ENCODE measurements around the gene JAML. TPM values are rescaled to one million over a fixed set of nuclear protein-coding genes. Genes with fewer than 3 reads are reported as not detected.

JAML gene
- total RNA-seq, 1 donor from 2014 or later: not detected

DNA sequence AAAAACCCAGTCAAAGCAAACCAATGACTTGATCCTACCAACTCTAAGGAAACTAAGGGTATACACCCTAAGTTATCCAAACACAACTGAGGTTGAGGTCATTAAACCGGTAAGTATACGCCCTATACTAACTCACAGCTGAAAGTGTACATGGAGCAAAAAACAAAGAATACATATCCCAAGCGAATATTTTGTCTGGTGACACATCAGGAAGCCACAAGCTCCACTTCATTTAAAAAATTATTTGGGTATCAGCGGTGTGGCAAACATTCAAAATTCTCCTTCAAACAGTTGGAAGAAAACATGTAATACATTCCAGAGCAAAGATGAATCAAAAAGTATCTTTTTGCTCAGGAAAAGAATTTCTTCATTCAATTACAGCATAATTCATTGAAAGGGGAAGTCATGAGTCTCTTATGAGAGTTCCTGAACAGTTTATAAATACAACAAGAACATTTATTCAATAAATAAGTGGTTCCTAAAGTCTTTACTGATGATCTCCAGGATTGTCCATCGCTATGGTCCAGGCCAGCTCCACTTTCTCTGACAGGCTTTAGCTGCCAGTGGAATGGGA lies 4.5 kb upstream of the JAML start:
- Mint-ChIP-seq H3K27me3 (ENCODE audit: unreplicated experiment) (peaks cover 16% of the 10 kb centered on the region), H3K4me1 (ENCODE audit: unreplicated experiment) (no peaks in the 10 kb centered on the region), H3K4me3 (ENCODE audit: unreplicated experiment) (no peak overlapping the region), H3K36me3 (ENCODE audit: unreplicated experiment) (no peaks in the 10 kb centered on the region), H3K9me3 (ENCODE audit: unreplicated experiment) (no peaks in the 10 kb centered on the region), H3K27ac (ENCODE audit: unreplicated experiment) (no peak overlapping the region)
- TF ChIP-seq, protein P1, sequence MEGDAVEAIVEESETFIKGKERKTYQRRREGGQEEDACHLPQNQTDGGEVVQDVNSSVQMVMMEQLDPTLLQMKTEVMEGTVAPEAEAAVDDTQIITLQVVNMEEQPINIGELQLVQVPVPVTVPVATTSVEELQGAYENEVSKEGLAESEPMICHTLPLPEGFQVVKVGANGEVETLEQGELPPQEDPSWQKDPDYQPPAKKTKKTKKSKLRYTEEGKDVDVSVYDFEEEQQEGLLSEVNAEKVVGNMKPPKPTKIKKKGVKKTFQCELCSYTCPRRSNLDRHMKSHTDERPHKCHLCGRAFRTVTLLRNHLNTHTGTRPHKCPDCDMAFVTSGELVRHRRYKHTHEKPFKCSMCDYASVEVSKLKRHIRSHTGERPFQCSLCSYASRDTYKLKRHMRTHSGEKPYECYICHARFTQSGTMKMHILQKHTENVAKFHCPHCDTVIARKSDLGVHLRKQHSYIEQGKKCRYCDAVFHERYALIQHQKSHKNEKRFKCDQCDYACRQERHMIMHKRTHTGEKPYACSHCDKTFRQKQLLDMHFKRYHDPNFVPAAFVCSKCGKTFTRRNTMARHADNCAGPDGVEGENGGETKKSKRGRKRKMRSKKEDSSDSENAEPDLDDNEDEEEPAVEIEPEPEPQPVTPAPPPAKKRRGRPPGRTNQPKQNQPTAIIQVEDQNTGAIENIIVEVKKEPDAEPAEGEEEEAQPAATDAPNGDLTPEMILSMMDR (IDR thresholded peaks at IDR 0.05): no peak
- DNase-seq (ENCODE audit: extremely low spot score, unreplicated experiment): no peak

DNA sequence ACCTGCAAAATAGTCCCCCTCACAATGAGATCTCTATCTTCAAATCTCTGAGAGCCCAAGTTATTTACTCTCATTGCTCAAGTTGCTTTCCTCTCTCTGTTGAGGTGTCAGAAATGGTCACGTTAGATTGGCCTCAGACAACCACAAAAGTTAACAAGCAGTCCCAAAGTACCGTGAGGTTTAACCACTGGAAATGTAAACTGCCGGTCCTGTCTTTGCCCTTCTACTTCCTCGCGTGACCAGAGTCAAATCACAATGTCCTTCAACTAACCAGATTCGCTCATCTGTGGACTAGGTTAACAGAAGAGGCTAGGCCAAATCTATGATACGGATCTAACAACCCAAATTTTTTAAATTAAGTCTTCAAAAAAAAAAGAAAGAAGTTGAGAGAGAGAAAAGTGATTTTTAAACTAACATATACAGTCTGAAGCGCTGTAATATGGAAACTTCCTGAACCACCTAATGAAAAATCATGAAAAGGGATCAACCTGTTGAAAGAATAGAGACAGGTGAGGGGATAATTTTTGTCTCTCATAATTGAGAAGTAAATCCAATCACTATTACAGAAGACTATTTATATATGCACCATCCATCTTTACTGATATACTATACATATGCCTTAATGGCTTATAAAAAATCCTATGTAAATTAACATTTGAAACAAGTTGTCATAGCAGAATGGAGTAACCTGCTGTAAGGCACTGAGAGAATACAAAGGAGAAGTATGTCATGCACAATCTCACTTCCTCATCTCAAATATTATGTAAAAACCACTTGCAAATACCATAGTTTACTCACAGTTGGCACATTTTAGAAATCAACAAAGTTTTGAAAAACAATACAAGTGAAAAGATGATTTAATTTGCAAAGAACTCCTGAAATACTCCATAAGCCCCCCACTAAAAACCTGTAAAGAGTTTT lies 3.3 kb upstream of the JAML start:
- H3K4me1 Mint-ChIP-seq (ENCODE audit: unreplicated experiment): no peaks in the 10 kb centered on the region
- no peak for DNase-seq (ENCODE audit: extremely low spot score, unreplicated experiment)
- no peak overlapping the region for H3K27ac Mint-ChIP-seq (ENCODE audit: unreplicated experiment)
- H3K9me3 Mint-ChIP-seq (ENCODE audit: unreplicated experiment): no peaks in the 10 kb centered on the region
- H3K4me3 Mint-ChIP-seq (ENCODE audit: unreplicated experiment): no peak overlapping the region
- no peaks in the 10 kb centered on the region for H3K36me3 Mint-ChIP-seq (ENCODE audit: unreplicated experiment)
- H3K27me3 Mint-ChIP-seq (ENCODE audit: unreplicated experiment): peaks cover 20% of the 10 kb centered on the region
- TF ChIP-seq, protein P1 (IDR thresholded peaks at IDR 0.05): no peak

DNA sequence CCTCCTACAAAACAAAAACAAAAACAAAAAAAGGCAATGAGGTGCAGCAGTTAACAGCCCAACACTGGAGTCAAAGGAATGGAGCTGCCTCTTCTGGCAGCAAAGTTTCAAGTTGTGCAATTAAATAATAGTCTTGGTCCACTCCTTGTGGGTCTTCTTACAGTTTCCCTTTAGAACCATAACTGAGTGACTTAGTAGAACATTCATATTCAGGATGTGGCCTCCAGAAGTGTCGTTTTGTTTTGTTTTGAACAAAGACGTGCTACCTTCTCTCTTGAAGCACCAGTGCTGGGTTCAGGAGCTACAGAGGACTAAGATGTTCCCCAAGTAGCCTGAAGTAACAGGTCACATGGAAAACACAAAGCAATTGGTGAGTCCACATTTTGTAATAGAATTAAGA lies 2.0 kb upstream of the JAML start:
- TF ChIP-seq, protein P1 (IDR thresholded peaks at IDR 0.05): no peak
- H3K36me3 Mint-ChIP-seq (ENCODE audit: unreplicated experiment): no peaks in the 10 kb centered on the region
- H3K4me1 Mint-ChIP-seq (ENCODE audit: unreplicated experiment): no peaks in the 10 kb centered on the region
- peaks cover 28% of the 10 kb centered on the region for H3K27me3 Mint-ChIP-seq (ENCODE audit: unreplicated experiment)
- no peaks in the 10 kb centered on the region for H3K9me3 Mint-ChIP-seq (ENCODE audit: unreplicated experiment)
- DNase-seq (ENCODE audit: extremely low spot score, unreplicated experiment): no peak
- no peak overlapping the region for H3K27ac Mint-ChIP-seq (ENCODE audit: unreplicated experiment)
- no peak overlapping the region for H3K4me3 Mint-ChIP-seq (ENCODE audit: unreplicated experiment)

DNA sequence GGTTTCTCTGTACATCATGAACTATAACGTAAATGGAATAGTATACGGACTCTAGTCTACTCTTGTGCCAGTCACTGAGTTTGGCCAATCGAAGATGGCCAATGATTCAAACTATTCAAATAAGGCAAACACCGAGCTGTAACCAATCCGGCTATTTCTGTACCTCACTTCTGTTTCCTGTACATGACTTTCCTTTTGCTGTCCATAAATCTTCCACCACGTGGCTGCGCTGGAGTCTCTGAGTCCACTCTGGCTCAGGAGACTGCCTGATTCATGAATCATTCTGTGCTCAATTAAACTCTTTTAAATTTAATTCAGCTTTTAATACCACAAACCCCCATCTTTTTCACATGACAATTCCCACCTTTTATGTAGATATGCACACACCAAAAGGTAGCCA lies 1.5 kb upstream of the JAML start:
- H3K4me3 Mint-ChIP-seq (ENCODE audit: unreplicated experiment): no peak overlapping the region
- H3K27me3 Mint-ChIP-seq (ENCODE audit: unreplicated experiment): peaks cover 32% of the 10 kb centered on the region
- no peaks in the 10 kb centered on the region for H3K9me3 Mint-ChIP-seq (ENCODE audit: unreplicated experiment)
- no peak overlapping the region for H3K27ac Mint-ChIP-seq (ENCODE audit: unreplicated experiment)
- no peak for DNase-seq (ENCODE audit: extremely low spot score, unreplicated experiment)
- TF ChIP-seq, protein P1 (IDR thresholded peaks at IDR 0.05): no peak
- H3K36me3 Mint-ChIP-seq (ENCODE audit: unreplicated experiment): no peaks in the 10 kb centered on the region
- H3K4me1 Mint-ChIP-seq (ENCODE audit: unreplicated experiment): no peaks in the 10 kb centered on the region

DNA sequence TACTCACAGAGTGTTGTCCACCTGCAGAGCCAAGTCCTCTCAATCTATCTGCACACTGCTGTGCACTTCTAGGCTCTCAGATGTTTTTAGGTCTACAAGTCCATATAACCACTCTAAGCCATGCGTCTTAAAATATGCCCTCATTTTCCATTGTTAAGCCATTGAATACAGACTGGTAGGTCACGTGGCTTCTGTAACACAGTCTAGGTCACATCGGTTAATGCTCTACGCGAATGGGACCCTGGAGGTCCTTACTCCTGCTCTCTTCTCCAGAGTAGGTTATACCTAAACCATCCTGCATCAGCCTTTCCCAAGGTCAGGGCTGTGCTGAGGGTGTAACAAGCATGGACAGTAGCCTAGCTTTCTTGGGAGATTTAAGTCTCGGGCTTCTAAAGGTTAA lies 819 bp downstream of the JAML start:
- Mint-ChIP-seq H3K9me3 (ENCODE audit: unreplicated experiment) (no peaks in the 10 kb centered on the region), H3K27me3 (ENCODE audit: unreplicated experiment) (peaks cover 42% of the 10 kb centered on the region), H3K36me3 (ENCODE audit: unreplicated experiment) (no peaks in the 10 kb centered on the region), H3K4me3 (ENCODE audit: unreplicated experiment) (no peak overlapping the region), H3K27ac (ENCODE audit: unreplicated experiment) (no peak overlapping the region), H3K4me1 (ENCODE audit: unreplicated experiment) (no peaks in the 10 kb centered on the region)
- TF ChIP-seq, protein P1 (IDR thresholded peaks at IDR 0.05): no peak
- DNase-seq (ENCODE audit: extremely low spot score, unreplicated experiment): no peak
